ENCODE data around the gene HTR2C. TPM values are rescaled to one million over a fixed set of nuclear protein-coding genes. Genes with fewer than 3 reads are reported as not detected.

HTR2C gene
- 7.2 and 8.6 TPM in 2 replicates for polyA plus RNA-seq
- polyA minus RNA-seq, result 6.8 and 9.5 TPM in 2 replicates

- TF ChIP-seq RAD21 (conservative IDR thresholded peaks at IDR 0.05) (no peak), POLR2AphosphoS5 (IDR thresholded peaks at IDR 0.05) (peak; percentile 6), CTCF (IDR thresholded peaks at IDR 0.05; ENCODE audit: poor library complexity, severe bottlenecking) (no peak), SMC3 (conservative IDR thresholded peaks at IDR 0.05; ENCODE audit: poor library complexity) (no peak), TAF1 (IDR thresholded peaks at IDR 0.05; ENCODE audit: low read depth) (no peak), REST (IDR thresholded peaks at IDR 0.05; ENCODE audit: borderline replicate concordance) (no peak)
- Histone ChIP-seq H3F3A (ENCODE audit: insufficient read depth, low read length, poor library complexity, severe bottlenecking) (no peaks in the 10 kb centered on the region), H3K9me3 (ENCODE audit: low read length) (no peaks in the 10 kb centered on the region), H4K20me1 (ENCODE audit: insufficient read depth) (no peaks in the 10 kb centered on the region), H2AFZ (ENCODE audit: low read depth, low read length) (peak within 1 kb of the TSS; percentile 4), H3K4me2 (ENCODE audit: low read length) (peak within 1 kb of the TSS; percentile 44), H3K27ac (ENCODE audit: low read length) (no peak within 1 kb of the TSS), H3K9ac (ENCODE audit: low read length) (peak within 1 kb of the TSS; percentile 54), H3K4me3 (ENCODE audit: low read length) (peak within 1 kb of the TSS; percentile 75), H3K79me2 (replicated peaks; ENCODE audit: insufficient read depth, low read length) (peaks cover 10% of the 10 kb centered on the region), H3K36me3 (ENCODE audit: insufficient read depth, low read length) (no peaks in the 10 kb centered on the region), H3K9me2 (ENCODE audit: insufficient read depth, low read length) (no peaks in the 10 kb centered on the region), H3K27me3 (ENCODE audit: insufficient read depth, low read depth, low read length) (peaks cover 29% of the 10 kb centered on the region)
These were observed at the start of gene HTR2C for GRCh38 chrX:114583646-114584374. TSS of gene HTR2C (plus strand) at chrX:114584086. CDS start at chrX:114726937, 142,851 bp downstream.

- Histone ChIP-seq H2AFZ (ENCODE audit: low read depth, low read length) (no peak overlapping the region), H3K79me2 (replicated peaks; ENCODE audit: insufficient read depth, low read length) (no peaks in the 10 kb centered on the region), H3K27me3 (ENCODE audit: insufficient read depth, low read depth, low read length) (peaks cover 29% of the 10 kb centered on the region), H3K36me3 (ENCODE audit: insufficient read depth, low read length) (no peaks in the 10 kb centered on the region), H3K27ac (ENCODE audit: low read length) (no peak overlapping the region), H3K9ac (ENCODE audit: low read length) (no peak overlapping the region), H4K20me1 (ENCODE audit: insufficient read depth) (no peaks in the 10 kb centered on the region), H3F3A (ENCODE audit: insufficient read depth, low read length, poor library complexity, severe bottlenecking) (no peaks in the 10 kb centered on the region), H3K4me3 (ENCODE audit: low read length) (no peak overlapping the region), H3K9me2 (ENCODE audit: insufficient read depth, low read length) (no peaks in the 10 kb centered on the region), H3K9me3 (ENCODE audit: low read length) (no peaks in the 10 kb centered on the region), H3K4me2 (ENCODE audit: low read length) (no peak overlapping the region)
- peak; percentile 33 for TF ChIP-seq RAD21 (conservative IDR thresholded peaks at IDR 0.05)
- no peak for TF ChIP-seq EP300 (conservative IDR thresholded peaks at IDR 0.05; ENCODE audit: poor library complexity, severe bottlenecking)
- no peak for TF ChIP-seq REST (IDR thresholded peaks at IDR 0.05; ENCODE audit: borderline replicate concordance)
These were observed 3.5 kb upstream of the HTR2C start for GRCh38 chrX:114580336-114580735.

Data from neural cell (in vitro differentiated cells).